ENCODE data around the gene ZNF124.

ZNF124 gene

GRCh38 chr1:247111700-247112478 lies 59.9 kb downstream of the ZNF124 start:
- DNase-seq = no peak

GRCh38 chr1:247111259-247111699 lies 60.5 kb downstream of the ZNF124 start:
- DNase-seq = no peak

GRCh38 chr1:247110627-247111258 lies 61.1 kb downstream of the ZNF124 start:
- DNase-seq = no peak

- no peak for DNase-seq
Observed at GRCh38 chr1:247107694-247108093, 64.1 kb downstream of the ZNF124 start.

GRCh38 chr1:247105966-247106365 lies 65.9 kb downstream of the ZNF124 start:
- DNase-seq = no peak
